Measurements from ENCODE around the gene NSFL1C.

Gene NSFL1C

DNA sequence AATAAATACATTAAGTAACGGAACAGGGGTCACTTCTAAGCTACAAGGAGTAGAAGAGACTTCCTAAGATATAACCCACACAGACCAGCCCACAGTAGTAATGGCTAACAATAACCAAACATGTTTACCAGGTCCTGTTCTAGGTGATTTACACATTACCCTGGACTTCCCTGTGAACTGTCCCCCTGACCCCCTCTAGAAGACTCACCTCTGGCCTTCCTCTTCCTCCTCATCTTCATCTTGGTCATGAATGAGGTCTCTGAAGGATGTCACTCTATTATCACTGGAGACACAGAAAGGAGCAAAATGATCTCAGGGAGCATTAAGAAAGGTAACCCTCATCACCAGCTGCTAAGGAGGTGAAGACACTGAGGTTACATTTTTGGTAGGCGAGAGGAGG, 8.7 kb downstream of the NSFL1C start:
- DNase-seq = no peak

DNA sequence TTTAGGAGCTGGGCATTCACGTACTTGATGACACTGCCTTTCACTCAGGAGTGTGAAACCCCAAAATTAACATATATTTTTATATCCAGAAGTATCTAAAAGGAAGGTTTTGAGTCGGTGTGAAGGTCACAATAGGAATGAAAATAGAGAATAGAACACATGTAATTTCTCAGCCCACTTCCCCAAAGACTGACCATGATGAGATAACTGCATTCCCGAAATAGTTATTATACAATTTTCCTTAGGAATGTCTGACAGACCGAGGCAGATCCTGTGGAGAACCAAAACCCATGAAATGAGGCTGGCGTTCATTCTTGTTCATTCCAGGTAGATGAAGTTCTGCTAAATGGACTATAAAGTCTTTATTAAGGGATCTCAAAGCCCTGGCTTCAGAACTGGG, 10.3 kb downstream of the NSFL1C start:
- no peak for DNase-seq

DNA sequence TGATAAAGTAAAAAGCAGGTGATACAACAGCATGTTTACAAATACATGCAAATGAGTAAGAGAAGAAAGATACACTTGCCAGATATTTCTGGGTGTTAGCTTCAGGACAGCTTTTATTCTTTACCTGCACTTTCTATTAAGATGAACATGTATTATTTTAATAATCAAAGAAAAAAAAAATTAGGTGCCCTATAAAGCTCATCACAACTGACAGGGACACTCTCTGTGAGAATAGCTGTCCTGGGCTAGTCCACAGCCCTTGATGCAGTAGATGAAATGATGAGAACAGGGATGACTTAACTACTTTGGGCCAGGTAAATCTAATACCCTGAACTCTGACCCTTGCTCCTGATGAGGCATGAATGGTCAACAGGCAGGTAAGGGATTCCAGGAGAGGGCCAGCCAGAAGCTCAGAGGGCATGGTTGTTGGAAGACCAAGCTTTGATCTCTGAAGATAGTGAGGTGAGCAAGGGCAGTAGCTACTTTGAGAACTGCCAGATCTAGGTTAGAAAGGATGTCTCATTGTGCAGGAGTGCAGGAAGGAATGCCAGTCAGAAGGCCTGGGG, 15.6 kb downstream of the NSFL1C start:
- peak; percentile 13 for DNase-seq

DNA sequence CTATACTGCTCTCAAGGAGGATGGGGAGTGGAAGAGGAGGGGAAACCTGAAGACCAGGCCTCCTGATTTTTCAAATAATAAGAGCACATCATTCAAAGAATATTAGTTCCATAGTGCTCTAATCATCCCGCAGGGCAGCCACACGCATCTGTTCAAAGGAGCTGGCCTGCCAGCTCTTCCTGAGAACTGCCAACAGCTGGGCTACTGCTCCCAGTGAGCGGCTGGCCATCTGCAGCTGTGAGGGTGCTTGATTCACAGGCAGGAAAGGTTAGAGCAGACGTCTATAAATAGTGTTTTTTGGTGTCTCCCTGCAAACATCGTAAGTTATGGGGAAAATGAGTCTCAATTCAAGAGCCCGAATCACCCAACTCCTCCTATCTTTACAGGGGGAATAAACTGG, 17.3 kb downstream of the NSFL1C start:
- DNase-seq = no peak

DNA sequence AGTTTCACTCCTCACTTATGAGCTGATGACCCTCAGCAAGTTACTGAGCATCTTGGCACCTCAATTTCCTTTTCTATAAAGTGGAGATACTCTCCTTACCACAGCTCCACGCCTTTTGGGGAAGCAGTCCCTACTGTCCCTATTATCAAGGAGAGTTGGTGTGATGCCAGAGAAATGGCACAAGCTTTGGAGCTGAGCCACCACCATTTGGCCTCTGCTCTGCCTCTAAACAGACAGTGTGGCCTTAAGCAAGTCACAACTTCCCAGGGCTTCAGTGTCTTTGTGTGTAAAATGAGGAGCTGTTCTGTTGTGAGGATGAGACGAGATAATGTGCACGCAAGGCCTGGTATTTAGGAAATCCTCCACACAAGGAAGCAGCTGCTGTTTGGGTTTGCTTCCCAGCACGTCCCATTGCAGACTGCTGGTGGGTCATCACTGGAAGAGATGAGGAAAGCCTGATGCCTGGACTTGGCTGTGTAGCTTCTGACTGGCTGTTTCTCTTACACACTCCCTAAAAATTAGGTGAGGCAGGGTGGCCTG, 18.5 kb downstream of the NSFL1C start:
- DNase-seq = no peak

DNA sequence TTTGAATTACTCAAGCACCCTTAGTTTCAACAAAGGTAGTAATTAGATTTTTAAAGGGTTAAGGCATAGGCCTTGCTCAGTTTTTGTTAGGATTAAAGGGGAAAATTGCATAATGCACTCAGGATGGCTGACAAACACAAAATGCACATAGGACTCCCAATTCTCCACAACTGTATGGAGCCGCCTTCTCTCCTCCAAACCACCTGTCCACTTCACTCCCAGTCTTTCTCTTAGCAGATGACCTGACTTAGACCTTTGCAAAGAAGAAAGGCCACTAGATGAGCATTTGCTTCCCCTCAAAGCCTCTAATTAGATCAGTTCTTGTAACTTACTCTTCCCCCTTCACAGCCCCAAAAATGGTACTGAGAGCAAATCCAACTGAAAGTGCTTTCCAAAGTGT, 20.1 kb downstream of the NSFL1C start:
- DNase-seq = no peak

DNA sequence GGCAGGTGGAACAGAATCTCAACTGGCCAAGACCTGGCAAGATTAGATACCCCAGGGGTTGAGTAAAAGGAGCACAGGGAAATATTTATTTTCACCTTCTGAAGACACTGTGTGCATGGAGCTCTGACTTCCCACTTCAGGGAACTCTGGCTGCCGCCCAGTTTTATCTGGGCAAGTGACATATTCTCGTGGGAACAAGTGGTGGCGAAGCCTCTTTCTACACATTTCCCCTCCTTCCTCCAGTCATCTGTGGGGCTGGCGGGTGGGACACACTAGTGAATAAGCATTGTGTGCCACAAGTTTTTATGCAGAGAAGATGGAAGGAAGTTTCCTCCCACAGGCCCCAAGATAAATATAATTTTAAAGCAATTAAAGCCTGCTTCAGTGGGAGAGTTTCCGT, 23.6 kb downstream of the NSFL1C start:
- no peak for DNase-seq

DNA sequence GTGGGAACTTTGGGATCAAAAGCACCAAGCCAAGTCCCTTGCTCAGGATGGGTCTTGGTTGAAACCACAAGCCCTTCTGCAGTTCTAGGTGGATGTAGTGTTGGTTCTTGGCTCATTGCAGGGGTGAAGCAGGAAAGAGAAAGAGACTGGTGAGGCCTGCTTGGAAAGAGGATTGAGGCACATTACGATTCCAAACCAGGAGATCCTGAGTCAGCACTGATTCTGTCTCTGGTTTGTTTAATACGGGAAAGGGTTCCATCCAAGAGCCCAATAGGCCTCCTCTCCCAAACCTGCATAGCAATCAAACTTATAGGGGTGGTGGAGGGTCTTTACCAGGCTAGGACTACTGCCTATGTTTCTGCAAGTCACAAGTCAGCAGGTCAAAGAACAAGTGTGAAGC, 24.3 kb downstream of the NSFL1C start:
- no peak for DNase-seq

DNA sequence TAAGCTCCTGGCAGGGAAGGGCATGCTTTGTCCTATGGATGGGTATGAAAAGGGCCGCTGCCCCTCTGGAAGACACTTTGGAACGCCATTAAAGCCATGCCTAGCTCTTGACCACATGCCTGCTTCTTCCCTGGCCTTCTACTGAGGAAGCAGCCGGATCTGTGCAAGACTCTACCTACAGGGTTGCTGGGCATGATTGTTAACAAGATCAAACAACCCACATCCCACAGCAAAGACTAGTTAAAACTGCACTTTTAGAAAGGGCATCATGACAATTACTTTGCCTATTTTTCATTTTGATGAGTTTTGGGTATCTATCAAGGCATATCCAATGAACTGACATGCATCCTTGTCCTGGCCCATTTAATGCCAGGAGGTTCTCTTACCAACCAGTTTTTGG, 25.5 kb downstream of the NSFL1C start:
- no peak for DNase-seq

DNA sequence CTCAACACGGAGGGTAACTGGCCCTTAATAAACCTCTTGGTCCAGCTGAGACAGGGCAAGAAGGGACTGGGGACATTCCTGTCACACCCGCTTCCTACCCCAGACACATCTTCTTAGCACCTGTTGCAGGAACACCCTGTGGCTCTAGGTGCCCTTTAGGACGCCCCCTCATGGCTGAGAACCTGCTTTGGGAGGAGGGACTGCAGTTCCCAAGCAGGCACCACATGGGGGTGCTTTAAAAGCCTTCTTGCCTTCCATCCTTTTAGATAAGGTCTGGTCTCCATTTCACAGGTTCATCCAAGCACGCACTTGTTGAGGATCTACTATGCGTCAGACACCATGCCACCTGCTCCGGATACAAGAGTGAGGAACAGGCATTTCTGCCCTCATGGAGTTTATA, 26.6 kb downstream of the NSFL1C start:
- DNase-seq = no peak

DNA sequence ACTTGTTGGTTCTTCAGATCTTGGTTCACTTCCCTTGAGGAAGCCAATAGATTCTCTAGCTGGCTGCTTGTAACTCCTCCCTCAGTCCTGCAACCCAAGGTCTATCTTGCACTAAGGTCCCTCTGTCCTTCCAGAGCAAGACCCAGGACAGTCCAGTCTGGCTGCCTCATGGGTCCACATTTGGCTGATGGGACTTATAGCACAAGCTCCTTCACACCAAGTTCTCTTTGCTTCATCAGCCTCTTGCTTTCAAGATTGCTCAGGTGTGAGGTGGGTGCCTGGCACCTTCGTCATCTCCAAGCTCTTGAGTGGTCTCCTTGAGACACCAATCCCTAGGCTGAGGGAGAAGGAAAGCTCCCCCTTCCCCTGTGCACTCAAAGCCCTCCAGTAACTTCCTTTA, 28.3 kb downstream of the NSFL1C start:
- DNase-seq = no peak

DNA sequence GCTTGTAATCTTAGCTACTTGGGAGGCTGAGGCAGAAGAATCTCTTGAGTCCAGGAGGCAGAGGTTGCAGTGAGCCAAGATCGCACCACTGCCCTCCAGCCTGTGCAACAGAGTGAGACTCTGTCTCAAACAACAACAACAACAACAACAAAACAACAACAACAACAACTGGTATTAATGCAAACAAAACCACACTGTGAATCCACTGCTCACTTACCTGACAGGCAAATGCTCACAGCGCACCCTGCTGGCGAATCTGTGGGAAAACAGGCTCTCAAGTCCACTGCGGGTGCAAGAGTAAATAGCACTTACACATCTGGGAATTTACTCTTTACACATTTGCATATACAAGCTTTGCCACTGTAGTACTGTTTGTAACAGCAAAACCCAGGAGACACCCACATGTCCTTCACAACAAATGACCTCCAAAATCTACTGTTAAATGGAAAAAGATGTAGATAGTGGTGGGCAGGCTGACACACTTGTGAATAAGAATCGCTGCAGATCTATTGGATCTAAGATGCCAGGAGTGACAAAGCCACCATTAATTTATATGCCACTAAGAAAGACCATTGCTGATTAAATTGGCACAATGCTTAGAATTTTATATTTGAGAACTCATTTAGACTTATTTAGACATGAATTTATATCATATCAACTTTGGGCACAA, 29.3 kb downstream of the NSFL1C start:
- DNase-seq = peak; percentile 64

DNA sequence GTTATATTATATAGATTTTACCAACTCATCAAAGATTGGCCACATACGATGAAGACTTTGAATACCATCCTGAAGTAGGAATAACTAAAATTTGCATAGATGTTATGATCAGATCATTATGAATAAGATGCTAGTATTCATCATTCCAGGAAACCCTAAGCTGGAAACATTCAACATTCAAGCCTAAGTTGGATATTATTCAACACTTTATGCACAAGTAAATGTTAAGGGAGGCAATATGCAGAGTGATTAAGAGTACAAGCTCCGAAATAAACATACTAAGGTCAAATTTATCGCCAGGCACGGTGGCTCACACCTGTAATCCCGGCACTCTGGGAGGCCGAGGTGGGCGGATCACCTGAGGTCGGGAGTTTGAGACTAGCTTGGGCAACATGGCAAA, 30.4 kb downstream of the NSFL1C start:
- no peak for DNase-seq

DNA sequence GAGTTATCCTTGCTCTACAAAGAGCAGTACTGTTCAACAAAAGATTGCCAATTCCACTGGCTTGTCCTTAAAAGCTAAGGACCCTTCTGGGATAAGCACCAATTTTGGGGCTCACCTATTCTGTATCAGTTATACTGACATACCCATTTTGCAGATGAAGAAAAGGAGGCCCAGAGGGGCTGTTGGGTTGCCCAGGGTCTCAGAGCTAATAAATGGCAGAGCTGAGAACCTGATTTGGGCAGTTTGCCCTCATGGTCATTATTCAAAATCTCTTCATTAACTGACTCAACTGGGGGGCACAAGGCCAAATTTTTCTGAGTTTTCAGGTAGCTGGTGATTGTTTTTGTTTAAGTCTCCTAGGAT, 31.3 kb downstream of the NSFL1C start:
- DNase-seq = no peak

DNA sequence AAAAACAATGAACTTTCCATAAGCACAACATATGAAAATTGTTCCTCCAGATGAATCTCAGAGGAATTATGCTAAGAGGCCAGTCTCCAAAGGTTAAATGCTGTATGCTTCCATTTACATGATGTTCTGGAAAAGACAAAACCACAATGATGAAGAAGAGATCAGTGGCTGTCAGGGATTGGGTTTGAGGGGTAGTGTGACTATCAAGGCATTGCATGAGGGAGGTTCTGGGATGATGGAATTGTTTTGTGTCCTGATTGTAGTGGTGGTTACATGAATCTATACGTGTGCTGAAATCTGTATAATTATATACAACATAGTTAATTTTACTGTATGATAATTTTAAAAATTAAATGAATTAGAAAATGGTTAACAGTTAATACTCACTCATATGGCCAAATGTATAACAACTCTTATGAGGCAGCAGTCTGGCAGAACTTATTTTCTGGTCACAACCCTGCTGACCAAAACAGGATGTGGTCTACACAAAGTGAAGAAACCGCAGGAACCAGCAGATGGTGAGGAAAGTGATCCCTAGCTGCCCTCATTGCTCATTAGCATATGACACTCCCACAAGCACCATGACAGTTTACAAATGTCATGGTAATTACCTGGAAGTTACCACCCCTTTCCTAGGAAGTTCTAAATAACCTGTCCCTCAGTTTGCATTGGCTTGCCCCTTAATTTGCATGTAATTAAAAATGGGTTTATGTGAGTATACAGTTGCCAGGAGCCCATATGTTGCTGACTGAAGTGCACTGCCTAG, 31.9 kb downstream of the NSFL1C start:
- no peak for DNase-seq

DNA sequence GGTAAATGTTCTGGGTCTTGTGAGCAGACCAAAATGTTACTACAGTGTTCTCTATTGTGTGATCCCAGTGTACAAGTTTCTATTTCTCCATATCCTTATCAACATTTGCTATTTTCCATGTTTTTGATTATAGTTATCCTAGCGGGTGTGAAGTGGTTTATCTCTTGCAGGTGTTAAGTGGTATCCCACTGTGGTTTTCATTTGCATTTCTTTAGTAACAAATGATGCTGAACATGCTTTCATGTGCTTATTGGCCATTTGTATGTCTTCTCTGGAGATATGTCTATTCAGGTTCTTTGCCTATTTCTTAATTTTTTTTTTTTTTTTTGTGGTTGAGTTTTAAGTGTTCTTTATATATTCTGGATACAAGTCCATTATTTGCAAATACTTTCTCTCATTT, 35.5 kb downstream of the NSFL1C start:
- DNase-seq = no peak

DNA sequence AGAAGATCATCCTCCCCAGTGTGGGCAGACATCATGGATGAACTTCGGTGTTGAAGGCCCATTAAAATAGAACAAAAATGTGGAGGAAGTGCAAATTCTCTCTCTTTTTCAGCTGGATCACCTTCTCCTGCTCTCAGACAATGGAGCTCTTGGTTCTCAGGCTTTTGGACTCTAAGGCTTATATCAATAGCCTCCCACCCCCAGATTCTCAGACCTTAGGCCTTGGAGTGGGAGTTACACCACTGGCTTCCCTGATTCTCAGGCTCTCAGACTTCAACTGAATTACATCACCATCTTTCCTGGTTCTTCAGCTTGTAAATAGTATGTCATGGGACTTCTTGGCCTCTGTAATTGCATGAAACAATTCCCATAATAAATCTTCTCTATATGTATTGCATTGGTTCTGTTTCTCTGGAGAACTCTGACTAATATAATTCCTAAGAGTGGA, 36.6 kb downstream of the NSFL1C start:
- DNase-seq = no peak

DNA sequence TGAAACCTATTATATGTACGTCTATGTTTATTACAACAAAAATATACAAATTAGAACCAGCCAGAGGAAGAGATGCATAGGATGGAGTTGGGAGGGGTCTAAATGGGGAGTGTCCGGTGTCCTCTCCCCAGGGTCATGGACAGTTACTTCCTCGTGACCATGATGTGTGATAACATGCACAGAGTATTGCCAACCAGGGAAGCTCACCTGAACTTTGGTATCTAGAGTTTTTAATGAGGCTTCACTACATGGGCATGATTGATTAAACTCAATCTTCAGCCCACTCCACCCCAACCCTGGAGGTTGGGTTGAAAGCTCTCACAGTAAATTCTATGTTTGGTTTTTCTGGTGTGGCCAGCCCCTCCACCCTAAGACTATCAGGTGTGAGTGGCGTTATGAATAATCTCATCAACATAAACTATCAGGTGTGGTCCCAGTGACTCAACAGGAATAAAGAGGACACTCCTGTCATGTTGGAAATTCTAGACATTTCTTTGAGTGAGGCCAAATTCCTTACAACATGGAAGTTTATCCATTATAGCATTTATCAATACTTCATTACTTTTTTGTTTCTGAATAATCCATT, 37.4 kb downstream of the NSFL1C start:
- DNase-seq = no peak

DNA sequence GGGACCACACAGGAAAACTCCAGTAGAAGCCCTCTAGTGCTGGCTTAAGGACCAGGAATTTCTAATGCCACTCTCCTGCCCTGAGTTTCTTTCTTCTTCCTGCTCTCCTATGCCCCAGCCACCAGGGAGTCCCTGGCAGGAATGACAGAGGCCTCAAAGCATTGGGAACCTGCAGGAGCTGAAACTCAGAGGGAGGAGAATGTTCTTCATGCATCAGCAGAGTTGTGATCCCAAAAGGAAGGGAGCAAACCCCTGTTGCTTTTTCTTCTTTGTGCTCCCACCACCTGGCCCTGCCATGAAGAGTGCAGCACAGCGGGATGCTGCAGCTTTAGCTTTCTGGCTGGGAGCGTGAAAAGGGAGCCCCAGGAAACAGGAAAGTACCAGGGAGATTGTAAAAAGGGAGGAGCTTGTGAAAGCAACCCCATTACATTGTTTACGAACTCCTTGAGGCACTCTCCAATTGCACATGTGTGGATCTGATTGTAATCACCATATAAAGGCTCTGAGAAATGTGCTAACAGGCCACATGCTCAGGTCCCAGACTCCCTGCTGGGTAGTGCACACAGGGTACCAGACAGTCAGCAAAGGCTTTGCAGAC, 39.1 kb downstream of the NSFL1C start:
- DNase-seq = peak; percentile 99

DNA sequence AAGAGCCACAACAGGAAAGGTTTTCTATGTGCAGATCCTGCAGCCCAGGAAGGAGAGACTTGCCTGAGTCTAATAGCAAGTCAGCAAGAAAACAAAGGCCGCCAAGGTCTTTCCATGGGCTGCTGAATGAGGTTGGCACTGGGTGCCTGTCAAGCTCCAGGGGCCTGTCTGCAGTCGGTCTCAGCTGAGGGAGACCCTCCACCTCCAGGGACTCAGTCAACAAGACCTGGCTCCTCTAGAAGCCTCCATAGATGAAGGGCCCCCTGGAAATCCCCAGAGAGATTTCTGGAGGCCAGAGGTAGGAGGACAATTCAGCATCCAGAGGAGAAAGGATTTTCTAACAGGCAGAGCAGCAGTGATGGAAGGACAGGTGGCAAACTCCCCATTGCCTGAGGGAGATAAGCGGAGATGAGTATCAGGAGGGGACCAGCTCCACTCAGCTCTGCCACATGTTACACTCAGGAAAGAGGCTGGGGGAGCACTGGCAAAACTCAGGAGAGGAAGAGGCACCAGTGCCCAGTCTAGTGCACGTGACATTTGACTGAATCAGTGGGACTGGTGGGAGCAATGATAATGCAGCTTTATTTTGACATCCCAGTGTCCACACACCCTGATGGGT, 40.3 kb downstream of the NSFL1C start:
- DNase-seq = peak; percentile 34

DNA sequence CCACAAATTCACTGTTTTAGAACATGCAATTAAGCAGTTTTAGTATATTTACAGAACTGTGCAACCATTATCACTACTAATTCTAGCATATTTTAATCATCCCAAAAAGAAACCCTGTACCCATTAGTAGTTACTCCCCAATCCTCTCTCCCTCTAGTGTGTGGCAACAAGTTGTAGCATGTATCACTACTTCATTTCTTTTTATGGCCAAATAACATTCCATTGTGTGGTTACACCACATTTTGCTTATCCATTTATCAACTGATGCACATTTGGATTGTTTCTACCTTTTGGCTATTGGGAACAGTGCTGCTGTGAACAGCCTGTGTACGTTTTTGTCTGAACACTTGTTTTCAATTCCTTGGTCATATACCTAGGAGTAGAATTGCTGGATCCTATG, 42.3 kb downstream of the NSFL1C start:
- DNase-seq = no peak

DNA sequence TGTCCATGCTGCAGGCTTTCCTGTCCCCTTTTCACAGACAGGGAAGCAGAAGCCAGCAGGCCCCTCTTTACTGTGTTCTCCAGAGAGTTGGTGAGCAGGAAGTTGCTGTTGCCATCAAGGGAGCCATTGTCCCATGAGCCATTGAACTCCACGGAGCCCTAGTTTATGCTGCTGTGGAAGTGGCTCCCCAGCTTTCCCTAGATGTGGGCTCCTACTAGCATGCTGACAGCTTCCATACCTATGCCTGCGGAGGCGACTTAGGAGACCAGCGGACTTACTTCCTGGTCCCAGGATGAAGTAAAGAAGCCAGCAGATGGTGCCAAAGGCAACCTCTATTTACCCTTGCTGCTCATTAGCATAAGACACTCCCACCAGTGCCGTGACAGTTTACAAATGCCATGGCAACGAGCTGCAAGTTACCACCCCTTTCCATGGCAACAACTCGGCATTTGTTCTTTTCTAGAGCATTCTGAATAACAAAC, 43.0 kb downstream of the NSFL1C start:
- DNase-seq = no peak

DNA sequence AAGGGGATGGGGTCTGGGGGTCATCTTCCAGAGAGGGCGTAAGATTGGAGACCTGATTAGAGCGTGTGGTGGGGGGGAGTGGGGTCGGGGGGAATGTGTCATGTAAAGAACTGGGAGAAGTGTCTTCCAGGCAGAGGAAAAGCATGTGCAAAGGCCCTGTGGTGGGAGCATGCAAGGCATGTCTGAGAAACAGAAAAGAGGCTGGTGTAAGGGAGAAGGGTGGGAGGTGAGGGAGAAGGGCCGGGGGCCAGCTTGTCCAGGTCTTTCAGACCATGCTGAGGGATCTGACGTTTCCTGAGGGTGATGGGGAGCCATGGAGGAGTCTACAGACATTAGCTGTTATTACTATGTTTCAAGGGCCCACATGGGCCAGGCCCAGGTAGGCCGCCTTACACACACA, 43.4 kb downstream of the NSFL1C start:
- no peak for DNase-seq

Measured in NCI-H1092 treated with DMSO at 0.1 percent for 48 hours (cell line).